AG08396 (cell line): ENCODE results near the gene MAN2A2.
"Not testable (repeated sequence)": the region's sequence is repeated elsewhere in the genome, so short reads cannot be mapped to it uniquely, and the experiment has no call there.

ENCODE experiments used
- DNase-seq: peaks from one replicate; pipeline ENCODE4 v3.0.0; 2012; ENCODE audit warnings: low spot score, mixed read lengths

The MAN2A2 gene

DNA sequence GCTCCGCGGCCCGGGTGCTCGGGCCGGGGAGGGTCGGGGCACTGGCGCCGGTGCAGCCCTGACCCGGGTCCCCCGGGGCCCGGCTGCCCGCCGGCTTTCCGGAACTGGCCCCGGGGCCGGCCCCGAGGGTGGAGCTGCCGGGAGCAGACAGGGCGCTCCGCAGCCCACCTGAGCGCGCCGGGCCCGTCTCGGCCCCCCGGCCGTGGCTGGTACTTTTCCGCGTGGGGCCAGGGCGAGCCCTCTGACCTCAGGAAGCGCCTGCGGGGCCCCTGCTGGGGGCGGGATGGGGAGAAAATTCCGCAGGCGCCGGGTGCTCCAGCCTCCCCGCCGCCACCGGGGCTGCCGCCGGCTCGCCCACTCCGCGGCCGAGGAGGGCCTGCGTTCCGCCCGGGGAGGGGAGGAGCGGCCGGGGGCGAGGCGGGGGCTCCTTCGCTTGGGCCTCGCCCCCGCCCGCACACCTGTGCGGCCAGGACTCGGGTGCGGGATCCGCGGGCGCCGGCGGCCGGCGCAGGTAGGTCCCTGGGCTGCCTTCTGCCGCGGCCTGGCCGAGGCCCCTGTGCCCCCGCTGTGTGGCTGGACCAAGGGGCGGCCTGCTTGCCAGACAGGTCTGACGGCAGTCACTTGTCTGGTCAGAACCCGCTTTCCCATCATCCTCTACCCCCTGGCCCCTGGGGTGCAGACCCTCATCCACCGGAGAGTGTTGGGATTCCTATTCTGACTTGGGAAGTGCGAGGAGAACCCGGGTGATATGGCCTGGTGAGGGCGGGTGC lies 31.2 kb upstream of the MAN2A2 start:
- DNase-seq: peak; percentile 55

- DNase-seq: peak; percentile 83
Observed at GRCh38 chr15:90872486-90873184, 30.5 kb upstream of the MAN2A2 start.

GRCh38 chr15:90873488-90873997 lies 29.6 kb upstream of the MAN2A2 start:
- no peak for DNase-seq

DNA sequence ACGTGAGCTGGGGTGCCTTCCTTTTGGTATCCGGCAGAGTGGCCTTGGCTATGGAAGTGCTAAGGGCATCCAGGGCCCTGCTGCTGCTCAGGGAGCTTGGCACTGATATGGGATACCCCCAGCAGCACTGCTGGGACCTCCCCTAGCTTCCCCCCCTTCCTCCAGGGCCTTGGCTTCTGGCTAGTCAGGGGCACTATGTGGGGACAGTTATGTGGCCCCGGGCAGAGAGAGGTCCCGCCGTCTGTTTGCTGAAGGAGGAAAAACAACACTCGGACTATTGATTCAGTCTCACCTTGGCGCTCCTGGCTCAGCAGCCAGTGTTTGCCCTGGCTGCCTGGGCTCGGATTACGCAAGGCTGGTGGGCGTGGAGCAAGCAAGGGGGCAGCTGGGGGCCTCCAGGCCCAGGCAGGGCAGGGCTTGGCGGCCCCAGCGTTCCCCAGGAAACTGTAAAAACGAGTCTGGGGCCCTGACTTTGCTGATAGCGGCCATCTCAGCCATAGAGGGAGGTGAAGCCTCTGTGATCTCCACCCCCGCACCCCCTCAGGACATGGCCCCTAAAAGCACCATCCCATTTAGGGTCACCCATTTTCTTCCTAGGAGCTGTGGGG lies 29.0 kb upstream of the MAN2A2 start:
- DNase-seq: no peak

GRCh38 chr15:90874986-90875385 lies 28.1 kb upstream of the MAN2A2 start:
- not testable (repeated sequence) for DNase-seq

GRCh38 chr15:90875549-90875981 lies 27.5 kb upstream of the MAN2A2 start:
- no peak for DNase-seq

- no peak for DNase-seq
Observed at GRCh38 chr15:90876046-90876445, 27.1 kb upstream of the MAN2A2 start.

DNA sequence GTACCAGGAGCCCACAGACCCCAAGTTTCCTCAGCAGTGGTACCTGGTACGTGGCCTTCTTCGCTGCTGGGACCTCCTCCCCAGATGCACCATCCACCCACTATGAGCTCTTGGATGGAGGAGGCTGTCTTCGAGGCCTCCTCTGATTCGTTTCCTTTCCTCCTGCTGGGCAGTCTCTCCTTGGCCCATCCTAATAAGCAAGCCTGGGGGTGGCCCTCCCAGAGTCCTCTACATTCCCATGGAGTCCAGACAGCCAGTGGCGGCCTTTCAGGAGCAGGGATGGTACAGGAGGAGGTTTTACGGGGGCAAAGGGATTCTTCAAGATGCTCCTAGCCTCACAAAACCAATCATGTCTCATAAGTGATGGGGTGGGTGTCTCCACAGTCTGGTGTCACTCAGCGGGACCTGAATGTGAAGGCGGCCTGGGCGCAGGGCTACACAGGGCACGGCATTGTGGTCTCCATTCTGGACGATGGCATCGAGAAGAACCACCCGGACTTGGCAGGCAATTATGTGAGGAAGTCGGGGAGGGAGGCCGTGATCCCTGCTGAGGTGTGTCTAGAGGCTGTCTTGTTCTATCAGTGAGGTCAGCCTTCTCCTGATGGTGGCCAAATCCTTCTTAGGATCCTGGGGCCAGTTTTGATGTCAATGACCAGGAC lies 26.5 kb upstream of the MAN2A2 start:
- no peak for DNase-seq

- no peak for DNase-seq
Observed at GRCh38 chr15:90877315-90877714, 25.8 kb upstream of the MAN2A2 start.

DNA sequence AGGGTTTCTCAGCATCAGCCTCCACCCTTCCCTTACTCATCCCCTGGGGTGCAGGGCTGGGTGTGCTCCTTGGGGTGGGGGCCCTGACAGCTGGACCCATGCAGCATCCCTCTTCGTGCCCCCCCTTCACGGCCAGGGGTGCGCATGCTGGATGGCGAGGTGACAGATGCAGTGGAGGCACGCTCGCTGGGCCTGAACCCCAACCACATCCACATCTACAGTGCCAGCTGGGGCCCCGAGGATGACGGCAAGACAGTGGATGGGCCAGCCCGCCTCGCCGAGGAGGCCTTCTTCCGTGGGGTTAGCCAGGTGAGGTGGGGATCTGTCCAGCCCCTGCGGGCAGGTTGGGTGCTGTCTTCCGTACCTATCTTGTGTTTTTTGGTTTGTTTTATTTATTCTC lies 25.1 kb upstream of the MAN2A2 start:
- no peak for DNase-seq

- no peak for DNase-seq
Observed at GRCh38 chr15:90878660-90879059, 24.4 kb upstream of the MAN2A2 start.

DNA sequence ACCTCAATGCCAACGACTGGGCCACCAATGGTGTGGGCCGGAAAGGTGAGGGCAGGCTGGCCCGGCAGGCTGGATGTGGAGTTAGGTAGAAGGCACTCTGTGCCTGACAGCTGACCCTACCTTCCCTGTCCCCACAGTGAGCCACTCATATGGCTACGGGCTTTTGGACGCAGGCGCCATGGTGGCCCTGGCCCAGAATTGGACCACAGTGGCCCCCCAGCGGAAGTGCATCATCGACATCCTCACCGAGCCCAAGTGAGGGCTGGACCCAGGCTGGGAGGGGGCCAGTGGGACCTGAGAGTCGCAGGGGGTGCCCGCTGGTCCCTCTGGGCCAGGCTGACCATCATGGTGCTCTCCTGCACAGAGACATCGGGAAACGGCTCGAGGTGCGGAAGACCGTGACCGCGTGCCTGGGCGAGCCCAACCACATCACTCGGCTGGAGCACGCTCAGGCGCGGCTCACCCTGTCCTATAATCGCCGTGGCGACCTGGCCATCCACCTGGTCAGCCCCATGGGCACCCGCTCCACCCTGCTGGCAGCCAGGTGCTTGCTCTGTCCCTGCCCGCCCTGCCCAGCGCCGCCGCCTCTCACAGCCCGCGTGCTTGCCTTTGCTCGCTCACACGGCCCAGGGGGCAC lies 23.3 kb upstream of the MAN2A2 start:
- no peak for DNase-seq

GRCh38 chr15:90880381-90881145 lies 22.5 kb upstream of the MAN2A2 start:
- no peak for DNase-seq

DNA sequence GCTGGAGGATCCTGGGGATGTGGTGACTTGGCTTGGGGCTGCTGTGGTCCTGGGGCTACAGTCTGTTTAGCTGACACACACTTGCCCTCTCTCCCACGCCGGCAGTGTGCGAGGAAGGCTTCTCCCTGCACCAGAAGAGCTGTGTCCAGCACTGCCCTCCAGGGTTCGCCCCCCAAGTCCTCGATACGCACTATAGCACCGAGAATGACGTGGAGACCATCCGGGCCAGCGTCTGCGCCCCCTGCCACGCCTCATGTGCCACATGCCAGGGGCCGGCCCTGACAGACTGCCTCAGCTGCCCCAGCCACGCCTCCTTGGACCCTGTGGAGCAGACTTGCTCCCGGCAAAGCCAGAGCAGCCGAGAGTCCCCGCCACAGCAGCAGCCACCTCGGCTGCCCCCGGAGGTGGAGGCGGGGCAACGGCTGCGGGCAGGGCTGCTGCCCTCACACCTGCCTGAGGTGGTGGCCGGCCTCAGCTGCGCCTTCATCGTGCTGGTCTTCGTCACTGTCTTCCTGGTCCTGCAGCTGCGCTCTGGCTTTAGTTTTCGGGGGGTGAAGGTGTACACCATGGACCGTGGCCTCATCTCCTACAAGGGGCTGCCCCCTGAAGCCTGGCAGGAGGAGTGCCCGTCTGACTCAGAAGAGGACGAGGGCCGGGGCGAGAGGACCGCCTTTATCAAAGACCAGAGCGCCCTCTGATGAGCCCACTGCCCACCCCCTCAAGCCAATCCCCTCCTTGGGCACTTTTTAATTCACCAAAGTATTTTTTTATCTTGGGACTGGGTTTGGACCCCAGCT lies 21.7 kb upstream of the MAN2A2 start:
- DNase-seq: no peak

DNA sequence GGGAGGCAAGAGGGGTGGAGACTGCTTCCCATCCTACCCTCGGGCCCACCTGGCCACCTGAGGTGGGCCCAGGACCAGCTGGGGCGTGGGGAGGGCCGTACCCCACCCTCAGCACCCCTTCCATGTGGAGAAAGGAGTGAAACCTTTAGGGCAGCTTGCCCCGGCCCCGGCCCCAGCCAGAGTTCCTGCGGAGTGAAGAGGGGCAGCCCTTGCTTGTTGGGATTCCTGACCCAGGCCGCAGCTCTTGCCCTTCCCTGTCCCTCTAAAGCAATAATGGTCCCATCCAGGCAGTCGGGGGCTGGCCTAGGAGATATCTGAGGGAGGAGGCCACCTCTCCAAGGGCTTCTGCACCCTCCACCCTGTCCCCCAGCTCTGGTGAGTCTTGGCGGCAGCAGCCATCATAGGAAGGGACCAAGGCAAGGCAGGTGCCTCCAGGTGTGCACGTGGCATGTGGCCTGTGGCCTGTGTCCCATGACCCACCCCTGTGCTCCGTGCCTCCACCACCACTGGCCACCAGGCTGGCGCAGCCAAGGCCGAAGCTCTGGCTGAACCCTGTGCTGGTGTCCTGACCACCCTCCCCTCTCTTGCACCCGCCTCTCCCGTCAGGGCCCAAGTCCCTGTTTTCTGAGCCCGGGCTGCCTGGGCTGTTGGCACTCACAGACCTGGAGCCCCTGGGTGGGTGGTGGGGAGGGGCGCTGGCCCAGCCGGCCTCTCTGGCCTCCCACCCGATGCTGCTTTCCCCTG lies 21.0 kb upstream of the MAN2A2 start:
- DNase-seq: no peak

GRCh38 chr15:90882781-90883525 lies 20.1 kb upstream of the MAN2A2 start:
- DNase-seq: no peak

GRCh38 chr15:90883526-90883975 lies 19.6 kb upstream of the MAN2A2 start:
- no peak for DNase-seq

DNA sequence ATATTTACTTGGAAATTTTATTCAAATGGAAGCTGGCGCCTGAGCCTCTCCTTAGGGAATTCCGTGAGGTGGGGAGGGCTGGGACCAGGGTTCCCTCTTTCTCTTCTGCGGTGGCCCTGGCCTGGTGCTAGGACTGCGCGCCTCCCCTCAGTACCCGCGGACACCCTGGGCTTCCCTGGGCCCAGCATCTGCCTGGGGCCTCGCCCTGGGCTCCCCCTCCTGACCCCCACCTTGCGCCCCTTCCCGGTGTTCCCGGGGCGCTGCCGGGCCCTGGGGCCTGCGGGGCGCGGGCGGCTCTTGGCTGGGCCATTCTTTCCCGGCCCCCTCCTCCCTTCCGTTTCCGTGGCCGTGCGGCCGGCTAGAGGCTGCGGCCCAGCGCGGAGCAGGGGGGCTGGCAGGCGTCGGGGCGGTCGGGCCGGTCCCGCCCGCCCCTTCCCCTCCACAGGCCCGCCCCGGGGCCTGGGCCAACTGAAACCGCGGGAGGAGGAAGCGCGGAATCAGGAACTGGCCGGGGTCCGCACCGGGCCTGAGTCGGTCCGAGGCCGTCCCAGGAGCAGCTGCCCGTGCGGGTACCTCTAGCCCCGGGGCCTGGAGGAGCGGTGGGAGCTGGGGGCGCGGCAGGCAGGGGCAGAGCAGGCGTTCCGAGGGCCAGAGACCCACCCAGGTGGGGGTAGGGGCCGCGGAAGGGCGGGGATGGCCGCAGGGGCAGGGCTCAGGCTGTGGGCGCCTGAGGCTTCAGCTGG lies 19.0 kb upstream of the MAN2A2 start, which contains the start of gene FES:
FES (plus strand) TSS at position 529 of the 743 bp plus-strand sequence. CDS start 542 bp downstream, outside the sequence.
- DNase-seq: peak; percentile 49
